HK-2 (cell line): ENCODE results near the gene OPA1.

Source experiments
- DNase-seq: peaks from one replicate; pipeline ENCODE4 v3.0.0-alpha.2; 2018; ENCODE audit not compliant: unreplicated experiment

OPA1 gene

GRCh38 chr3:193592841-193593667 lies at the start of gene OPA1:
TSS of gene OPA1 (plus strand) at chr3:193593208. CDS start at chr3:193593378, 170 bp downstream.
- DNase-seq, result peak; percentile 99

- no peak for DNase-seq
Observed at GRCh38 chr3:193544289-193544688, 48.7 kb upstream of the OPA1 start.

- no peak for DNase-seq
Observed at GRCh38 chr3:193545304-193545703, 47.7 kb upstream of the OPA1 start.

GRCh38 chr3:193546129-193546528 lies 46.9 kb upstream of the OPA1 start:
- DNase-seq, result no peak

- DNase-seq, result no peak
Observed at GRCh38 chr3:193548406-193548805, 44.6 kb upstream of the OPA1 start.

GRCh38 chr3:193552923-193553322 lies 40.1 kb upstream of the OPA1 start:
- no peak for DNase-seq

GRCh38 chr3:193553586-193553985 lies 39.4 kb upstream of the OPA1 start:
- no peak for DNase-seq

GRCh38 chr3:193554811-193555210 lies 38.2 kb upstream of the OPA1 start, which contains the start of gene ATP13A4:
TSS of gene ATP13A4 (minus strand) at chr3:193554895. CDS start at chr3:193554799, 96 bp downstream.
- DNase-seq, result peak; percentile 40

GRCh38 chr3:193556841-193557240 lies 36.2 kb upstream of the OPA1 start:
- DNase-seq, result no peak

GRCh38 chr3:193559100-193559499 lies 33.9 kb upstream of the OPA1 start:
- DNase-seq, result no peak

- no peak for DNase-seq
Observed at GRCh38 chr3:193560091-193560490, 32.9 kb upstream of the OPA1 start.

- DNase-seq, result no peak
Observed at GRCh38 chr3:193560870-193561269, 32.1 kb upstream of the OPA1 start.

GRCh38 chr3:193563426-193563825 lies 29.6 kb upstream of the OPA1 start:
- no peak for DNase-seq

- no peak for DNase-seq
Observed at GRCh38 chr3:193564012-193564411, 29.0 kb upstream of the OPA1 start.

- DNase-seq, result no peak
Observed at GRCh38 chr3:193569119-193569518, 23.9 kb upstream of the OPA1 start.

- DNase-seq, result peak; percentile 50
Observed at GRCh38 chr3:193572426-193572908, 20.5 kb upstream of the OPA1 start.

- no peak for DNase-seq
Observed at GRCh38 chr3:193573403-193574191, 19.4 kb upstream of the OPA1 start.

- no peak for DNase-seq
Observed at GRCh38 chr3:193574488-193575070, 18.4 kb upstream of the OPA1 start.

- DNase-seq, result no peak
Observed at GRCh38 chr3:193585530-193585929, 7.5 kb upstream of the OPA1 start.

- no peak for DNase-seq
Observed at GRCh38 chr3:193586526-193586925, 6.5 kb upstream of the OPA1 start.

- no peak for DNase-seq
Observed at GRCh38 chr3:193589129-193589528, 3.9 kb upstream of the OPA1 start.

- DNase-seq, result no peak
Observed at GRCh38 chr3:193589616-193590015, 3.4 kb upstream of the OPA1 start.
